Natural killer cell (primary cell): ENCODE results near the gene BAHCC1. TPM values are rescaled to one million over a fixed set of nuclear protein-coding genes. Genes with fewer than 3 reads are reported as not detected.

ENCODE experiments used
- ATAC-seq, 3 donors: fragments of 150-1000 bp in 2 of 3; fragments of 200-7000 bp in 1 of 3; cut with Tn5 transposase; 1 replicate in 1 of 3; 2 replicates in 2 of 3; pipeline ENCODE4 v1.10.0; 2021; ENCODE audit warnings: mild to moderate bottlenecking in 2 of 3, moderate library complexity in 2 of 3
- DNase-seq, 2 donors: peaks; one replicate each; pipeline versions ENCODE4 v3.0.0 to v3.0.0-alpha.2; 2013 to 2021; ENCODE audit warnings: mixed read lengths in 1 of 2
- H3K27ac ChIP-seq: one replicate; pipeline ENCODE4 v1.5.1; 2013; ENCODE audit warnings: mild to moderate bottlenecking, low read length
- H3K27me3 ChIP-seq: one replicate; pipeline ENCODE4 v1.6.1; 2013; ENCODE audit warnings: low read length; ENCODE audit not compliant: control insufficient read depth, insufficient read depth
- H3K36me3 ChIP-seq: one replicate; pipeline ENCODE4 v1.6.1; 2013; ENCODE audit warnings: low read length; ENCODE audit not compliant: control insufficient read depth, insufficient read depth
- H3K4me1 ChIP-seq: one replicate; pipeline ENCODE4 v1.6.1; 2013; ENCODE audit warnings: low read length; ENCODE audit not compliant: control insufficient read depth, insufficient read depth
- H3K4me3 ChIP-seq: one replicate; pipeline ENCODE4 v1.5.1; 2013; ENCODE audit warnings: low read length
- H3K9me3 ChIP-seq: one replicate; pipeline ENCODE4 v1.6.1; 2013; ENCODE audit warnings: low read length; ENCODE audit not compliant: control insufficient read depth, insufficient read depth
- H3K27ac Mint-ChIP-seq, 2 donors: one replicate each; pipeline ENCODE4 v1.8.0; 2022; ENCODE audit warnings: mild to moderate bottlenecking in 2 of 2, mixed read lengths in 2 of 2, moderate library complexity in 1 of 2
- H3K27me3 Mint-ChIP-seq, 2 donors: one replicate each; pipeline ENCODE4 v1.8.0; 2022; ENCODE audit warnings: low read depth in 2 of 2, mixed read lengths in 2 of 2
- H3K36me3 Mint-ChIP-seq: one replicate; pipeline ENCODE4 v1.8.0; 2022; ENCODE audit warnings: mixed read lengths
- H3K4me1 Mint-ChIP-seq, 2 donors: one replicate each; pipeline ENCODE4 v1.8.0; 2022; ENCODE audit warnings: mixed read lengths in 2 of 2
- H3K4me3 Mint-ChIP-seq: one replicate; pipeline ENCODE4 v1.8.0; 2022; ENCODE audit warnings: mild to moderate bottlenecking, moderate library complexity, mixed read lengths
- H3K9me3 Mint-ChIP-seq, 2 donors: one replicate each; pipeline ENCODE4 v1.8.0; 2022; ENCODE audit warnings: mixed read lengths in 2 of 2
- CTCF ChIP-seq: fragments of 200-600 bp; IDR thresholded peaks from one replicate; pipeline ENCODE4 v1.8.0; 2022; ENCODE audit warnings: antibody characterized with exemption
- WGBS: methylation state at CpG from one replicate; pipeline ENCODE4 v1.1.7; 2013; ENCODE audit warnings: missing lambda C conversion rate; ENCODE audit not compliant: insufficient coverage; 5-methylcytosine and 5-hydroxymethylcytosine counted together
- intact Hi-C: fragments of 100-400 bp; cut with micrococcal nuclease; formaldehyde crosslinking; loops from one replicate; pipeline ENCODE4 v1.14.2; 2022
- total RNA-seq, 4 donors: library from RNA; stranded (reverse); fragments of 120-200 nt in 1 of 4; gene quantifications; one replicate each; pipeline versions ENCODE4 v1.2.3 to v1.2.4, GENCODE V29; 2013 to 2022

The BAHCC1 gene
- total RNA-seq, 3 donors from 2014 or later (not counting 1 experiment from before 2014, with no cell fraction given): 2.9 to 17.3 (median 5.7) TPM

GRCh38 chr17:81419886-81420768 lies 24.9 kb downstream of the BAHCC1 start:
- Histone ChIP-seq H3K27me3 (peaks cover 13% of the 10 kb centered on the region), H3K27ac (no peak overlapping the region), H3K36me3 (no peaks in the 10 kb centered on the region), H3K4me1 (peaks cover 24% of the 10 kb centered on the region), H3K4me3 (no peak overlapping the region), H3K9me3 (no peaks in the 10 kb centered on the region)
- H3K4me3 Mint-ChIP-seq: no peak overlapping the region
- 87% methylated on average over 28 of the region's 28 CpGs for WGBS
- intact Hi-C loops: no loop called here
- no peaks in the 10 kb centered on the region for H3K4me1 Mint-ChIP-seq
- DNase-seq (no peak), ATAC-seq (no peak)
- TF ChIP-seq CTCF: no peak
- H3K27me3 Mint-ChIP-seq: peaks cover 0 to 10% of the 10 kb centered on the region in 2 donors
- no peaks in the 10 kb centered on the region for H3K36me3 Mint-ChIP-seq
- H3K27ac Mint-ChIP-seq: no peak overlapping the region
- H3K9me3 Mint-ChIP-seq: no peaks in the 10 kb centered on the region

- WGBS: 79% methylated on average over 24 of the region's 24 CpGs
- peaks cover 0 to 8% of the 10 kb centered on the region in 2 donors for H3K27me3 Mint-ChIP-seq
- ATAC-seq: no peak
- DNase-seq: no peak
- Histone ChIP-seq H3K4me3 (no peak overlapping the region), H3K4me1 (peaks cover 21% of the 10 kb centered on the region), H3K36me3 (no peaks in the 10 kb centered on the region), H3K27me3 (peaks cover 13% of the 10 kb centered on the region), H3K9me3 (peaks cover 1% of the 10 kb centered on the region), H3K27ac (no peak overlapping the region)
- H3K36me3 Mint-ChIP-seq: no peaks in the 10 kb centered on the region
- H3K4me3 Mint-ChIP-seq: no peak overlapping the region
- H3K9me3 Mint-ChIP-seq: no peaks in the 10 kb centered on the region
- H3K27ac Mint-ChIP-seq: no peak overlapping the region
- TF ChIP-seq CTCF: no peak
- intact Hi-C loops: no loop called here
- H3K4me1 Mint-ChIP-seq: no peaks in the 10 kb centered on the region
Observed at GRCh38 chr17:81420769-81421462, 25.7 kb downstream of the BAHCC1 start.

- H3K4me1 Mint-ChIP-seq: no peaks in the 10 kb centered on the region
- WGBS: 59% methylated on average over 33 of the region's 34 CpGs
- no peak overlapping the region for H3K27ac Mint-ChIP-seq
- TF ChIP-seq CTCF: no peak
- Histone ChIP-seq H3K4me3 (no peak overlapping the region), H3K4me1 (peaks cover 38% of the 10 kb centered on the region), H3K36me3 (no peaks in the 10 kb centered on the region), H3K27me3 (peaks cover 25% of the 10 kb centered on the region), H3K27ac (no peak overlapping the region), H3K9me3 (peaks cover 4% of the 10 kb centered on the region)
- intact Hi-C loops: no loop called here
- DNase-seq (no peak), ATAC-seq (peak in 1 of 3 donors; percentile 30)
- H3K4me3 Mint-ChIP-seq: no peak overlapping the region
- no peaks in the 10 kb centered on the region for H3K36me3 Mint-ChIP-seq
- peaks cover 0 to 3% of the 10 kb centered on the region in 2 donors for H3K27me3 Mint-ChIP-seq
- H3K9me3 Mint-ChIP-seq: no peaks in the 10 kb centered on the region
Observed at GRCh38 chr17:81422776-81423697, 27.8 kb downstream of the BAHCC1 start.
